GM19397 (cell line): ENCODE results near the gene OR8B4.
"Not testable (repeated sequence)": the region's sequence is repeated elsewhere in the genome, so short reads cannot be mapped to it uniquely, and the experiment has no call there.

Experiments used
- ATAC-seq: cut with Tn5 transposase; IDR thresholded peaks from one replicate; pipeline ENCODE4 v1.9.1; 2021; ENCODE audit warnings: mild to moderate bottlenecking, moderate library complexity; ENCODE audit not compliant: unreplicated experiment

The OR8B4 gene

DNA sequence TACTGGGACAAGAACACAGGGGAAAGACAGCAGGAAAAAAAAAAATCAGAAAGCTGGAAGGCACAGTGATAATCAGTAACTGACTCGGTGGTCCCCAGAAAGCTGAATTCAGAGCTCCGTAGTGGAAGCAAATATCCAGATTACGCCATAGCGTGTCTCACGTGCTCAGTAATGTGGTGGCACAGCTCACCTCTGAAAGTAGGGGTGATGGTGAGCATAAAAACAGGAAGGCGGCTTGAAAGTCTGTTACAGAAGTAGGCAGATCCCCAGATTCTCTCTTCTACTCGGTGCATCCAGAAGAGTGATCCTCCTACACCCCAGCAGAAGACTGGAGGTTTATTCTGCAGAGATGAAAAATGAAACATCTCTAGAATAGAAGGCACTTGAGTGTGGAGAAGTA is 14.8 kb downstream of the OR8B4 start:
- ATAC-seq: no peak

- ATAC-seq: no peak
Measured at GRCh38 chr11:124405581-124405980, 19.1 kb downstream of the OR8B4 start.

DNA sequence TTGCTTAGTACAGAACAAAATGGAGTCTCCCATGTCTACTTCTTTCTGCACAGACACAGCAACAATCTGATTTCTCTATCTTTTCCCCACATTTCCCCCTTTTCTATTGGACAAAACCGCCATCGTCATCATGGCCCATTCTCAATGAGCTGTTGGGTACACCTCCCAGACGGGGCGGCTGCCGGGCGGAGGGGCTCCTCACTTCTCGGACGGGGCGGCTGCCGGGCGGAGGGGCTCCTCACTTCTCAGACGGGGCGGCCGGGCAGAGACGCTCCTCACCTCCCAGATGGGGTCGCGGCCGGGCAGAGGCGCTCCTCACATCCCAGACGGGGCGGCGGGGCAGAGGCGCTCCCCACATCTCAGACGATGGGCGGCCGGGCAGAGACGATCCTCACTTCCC is 21.5 kb downstream of the OR8B4 start:
- ATAC-seq: not testable (repeated sequence)

GRCh38 chr11:124402326-124402922 is 22.2 kb downstream of the OR8B4 start:
- ATAC-seq: no peak

- no peak for ATAC-seq
Measured at GRCh38 chr11:124398924-124399323, 25.7 kb downstream of the OR8B4 start, which contains the start of gene OR8B3. TSS of gene OR8B3 (minus strand) at chr11:124399024. CDS start at chr11:124397351, 1,673 bp downstream.

GRCh38 chr11:124396847-124397246 is 27.8 kb downstream of the OR8B4 start:
- not testable (repeated sequence) for ATAC-seq

DNA sequence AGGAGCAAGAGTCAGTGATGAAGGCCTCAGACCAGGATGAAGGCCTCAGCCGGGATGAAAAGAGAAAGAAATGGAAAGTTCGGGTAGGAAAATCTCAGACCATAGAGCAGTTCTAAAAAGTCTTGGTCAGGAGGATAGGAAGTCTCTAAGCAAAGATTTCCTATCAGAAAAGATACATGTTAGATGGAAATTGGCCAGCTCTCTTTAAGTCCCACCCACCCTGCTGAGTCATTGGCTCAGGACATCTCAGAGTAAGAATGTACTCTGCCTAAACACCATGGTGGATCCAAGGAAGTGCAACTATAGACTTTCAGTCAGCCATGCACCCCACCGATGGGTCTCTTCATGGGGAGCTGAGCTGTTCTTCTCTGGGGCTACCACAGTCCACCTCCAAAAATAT is 30.3 kb downstream of the OR8B4 start:
- ATAC-seq: no peak

GRCh38 chr11:124384399-124384798 is 40.3 kb downstream of the OR8B4 start, which contains the start of gene OR8B2:
TSS of gene OR8B2 (minus strand) at chr11:124384499. CDS start at chr11:124383343, 1,156 bp downstream.
- ATAC-seq: no peak

DNA sequence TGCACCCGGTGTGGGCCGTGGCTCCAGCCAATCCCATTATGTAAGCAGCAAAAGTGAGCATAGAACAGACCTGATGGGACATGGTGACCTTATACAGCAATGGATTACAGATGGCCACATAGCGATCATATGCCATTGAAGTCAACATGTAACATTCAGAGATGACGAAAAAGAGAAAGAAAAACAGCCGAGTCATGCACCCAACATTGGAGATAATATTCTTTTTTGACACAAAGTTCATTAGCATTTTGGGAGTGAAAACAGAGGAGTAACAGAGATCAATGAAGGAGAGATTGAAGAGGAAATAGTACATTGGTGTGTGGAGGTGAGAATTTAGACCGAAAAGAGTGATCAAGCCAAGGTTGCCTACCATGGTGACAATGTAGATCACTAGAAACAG is 41.8 kb downstream of the OR8B4 start:
- ATAC-seq: not testable (repeated sequence)

DNA sequence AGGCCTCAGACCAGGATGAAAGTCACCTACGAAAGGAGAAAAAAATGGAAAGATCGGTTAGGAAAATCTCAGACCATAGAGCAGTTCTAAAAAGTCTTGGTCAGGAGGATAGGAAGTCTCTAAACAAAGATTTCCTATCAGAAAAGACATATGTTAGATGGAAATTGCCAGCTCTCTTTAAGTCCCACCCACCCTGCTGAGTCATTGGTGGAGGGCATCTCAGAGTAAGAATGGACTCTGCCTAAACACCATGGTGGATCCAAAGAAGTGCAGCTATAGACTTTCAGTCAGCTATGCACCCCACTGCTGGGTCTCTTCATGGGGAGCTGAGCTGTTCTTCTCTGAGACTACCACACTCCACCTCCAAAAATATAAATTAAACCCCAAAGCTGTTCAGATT is 44.1 kb downstream of the OR8B4 start:
- ATAC-seq: no peak

DNA sequence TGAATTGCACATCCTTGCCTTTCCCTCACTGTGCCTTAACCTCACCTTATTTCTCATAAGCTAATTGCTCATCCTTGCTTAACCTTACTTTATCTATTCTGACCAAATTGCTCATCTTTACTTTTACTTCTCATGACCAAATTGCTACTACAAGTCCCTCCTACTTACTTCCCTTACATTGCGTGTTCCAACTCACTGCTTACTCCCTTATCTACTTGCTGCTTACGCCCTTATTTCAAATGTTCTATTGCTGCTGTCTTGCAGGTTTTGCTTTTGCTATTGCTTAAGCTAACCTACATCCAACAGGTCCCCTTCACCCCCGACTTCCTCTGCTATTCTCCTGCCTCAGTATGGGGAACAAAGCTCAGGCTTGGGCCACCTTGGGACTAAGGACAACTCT is 48.4 kb downstream of the OR8B4 start:
- ATAC-seq: no peak
